HepG2 (cell line): Measurements from ENCODE around the gene TMEM141. TPM values are rescaled to one million over a fixed set of nuclear protein-coding genes. Genes with fewer than 3 reads are reported as not detected.
A peak's percentile ranks its signal among the peaks of the same experiment; 100 is the strongest.

Experiments used
- BCL6 ChIP-seq: IDR thresholded peaks from 2 replicates; pipeline ENCODE4 v1.6.1; 2016; ENCODE audit warnings: missing genetic modification reagents, missing compliant biosample characterization
- DNMT3B ChIP-seq: conservative IDR thresholded peaks from 2 replicates; pipeline ENCODE4 v1.6.1; 2016; ENCODE audit warnings: missing biosample characterization, control low read depth
- HMG20B ChIP-seq: conservative IDR thresholded peaks from 2 replicates; pipeline ENCODE4 v1.6.1; 2016; ENCODE audit warnings: missing genetic modification reagents, missing compliant biosample characterization
- ISX ChIP-seq: sonication (generic); formaldehyde crosslinking; conservative IDR thresholded peaks from 2 replicates; pipeline ENCODE4 v1.5.0; 2020; ENCODE audit warnings: missing genetic modification reagents
- JUN ChIP-seq: sonication (generic); formaldehyde crosslinking; IDR thresholded peaks from 2 replicates; pipeline ENCODE4 v1.4.0; 2020; ENCODE audit warnings: mild to moderate bottlenecking, missing genetic modification reagents
- MAF1 ChIP-seq: sonication (generic); formaldehyde crosslinking; IDR thresholded peaks from 2 replicates; pipeline ENCODE4 v1.5.0; 2020; ENCODE audit warnings: missing genetic modification reagents, borderline replicate concordance
- MED8 ChIP-seq: sonication (generic); formaldehyde crosslinking; IDR thresholded peaks from 2 replicates; pipeline ENCODE4 v1.8.1; 2023; ENCODE audit warnings: mild to moderate bottlenecking, missing genetic modification reagents; ENCODE audit not compliant: insufficient replicate concordance
- MTF2 ChIP-seq: sonication (generic); formaldehyde crosslinking; IDR thresholded peaks from 2 replicates; pipeline ENCODE4 v1.5.0; 2020; ENCODE audit warnings: missing genetic modification reagents, borderline replicate concordance
- MXI1 ChIP-seq: IDR thresholded peaks from 3 replicates; pipeline ENCODE4 v1.6.1; 2012; ENCODE audit warnings: low read depth, low read length, inconsistent platforms, borderline replicate concordance
- MZF1 ChIP-seq: sonication (generic); formaldehyde crosslinking; IDR thresholded peaks from 2 replicates; pipeline ENCODE4 v1.8.1; 2023; ENCODE audit warnings: mild to moderate bottlenecking, missing genetic modification reagents, borderline replicate concordance
- RARA ChIP-seq: IDR thresholded peaks from 2 replicates; pipeline ENCODE4 v1.6.1; 2016; ENCODE audit warnings: missing genetic modification reagents, missing compliant biosample characterization
- SAFB2 ChIP-seq: sonication (generic); formaldehyde crosslinking; IDR thresholded peaks from 2 replicates; pipeline ENCODE4 v1.5.1; 2020; ENCODE audit warnings: missing genetic modification reagents, low read depth, mild to moderate bottlenecking, borderline replicate concordance
- SIN3B ChIP-seq: fragments of 150-350 bp; IDR thresholded peaks from 2 replicates; pipeline ENCODE4 v1.6.1; 2014; ENCODE audit warnings: low read length
- TEAD2 ChIP-seq: sonication (generic); formaldehyde crosslinking; IDR thresholded peaks from 2 replicates; pipeline ENCODE4 v1.9.0; 2021; ENCODE audit warnings: missing genetic modification reagents
- TOE1 ChIP-seq: sonication (generic); formaldehyde crosslinking; IDR thresholded peaks from 2 replicates; pipeline ENCODE4 v1.4.0; 2020; ENCODE audit warnings: mild to moderate bottlenecking, missing genetic modification reagents
- XBP1 ChIP-seq: sonication (generic); formaldehyde crosslinking; IDR thresholded peaks from 2 replicates; pipeline ENCODE4 v1.5.0; 2020; ENCODE audit warnings: missing genetic modification reagents
- ZFP36 ChIP-seq: fragments of 150-350 bp; IDR thresholded peaks from 2 replicates; pipeline ENCODE4 v1.6.1; 2018; ENCODE audit warnings: borderline replicate concordance, low read length, low read depth; ENCODE audit not compliant: partially characterized antibody
- ZGPAT ChIP-seq: IDR thresholded peaks from 2 replicates; pipeline ENCODE4 v1.6.1; 2016; ENCODE audit warnings: mild to moderate bottlenecking
- ZHX1 ChIP-seq: sonication (generic); formaldehyde crosslinking; IDR thresholded peaks from 2 replicates; pipeline ENCODE4 v1.8.1; 2022; ENCODE audit warnings: low read depth, mild to moderate bottlenecking, missing genetic modification reagents
- ZNF563 ChIP-seq: sonication (generic); formaldehyde crosslinking; IDR thresholded peaks from 2 replicates; pipeline ENCODE4 v1.8.0; 2022; ENCODE audit warnings: mild to moderate bottlenecking, moderate library complexity, missing genetic modification reagents
- ZNF570 ChIP-seq: sonication (generic); formaldehyde crosslinking; IDR thresholded peaks from 2 replicates; pipeline ENCODE4 v1.4.0; 2020; ENCODE audit warnings: mild to moderate bottlenecking, missing genetic modification reagents, borderline replicate concordance
- ZNF670 ChIP-seq: sonication (generic); formaldehyde crosslinking; IDR thresholded peaks from 2 replicates; pipeline ENCODE4 v1.8.0; 2022; ENCODE audit warnings: mild to moderate bottlenecking, missing genetic modification reagents, borderline replicate concordance
- polyA plus RNA-seq, 8 experiments: library from polyadenylated mRNA; depleted of rRNA in 3 of 8; stranded (reverse) in 7 of 8; unstranded in 1 of 8; fragments of >200 nt; fragmentation: Illumina TruSeq in 4 of 8; extraction: Trizol in 4 of 8; gene quantifications; 2 replicates each; pipeline versions ENCODE4 v1.2.1 to v1.2.3, GENCODE V29; 2011 to 2016; ENCODE audit warnings: low read depth in 4 of 8, missing spikeins in 1 of 8, mixed read lengths in 1 of 8; ENCODE audit not compliant: insufficient read depth in 1 of 8
- total RNA-seq, 5 experiments: library from RNA; depleted of rRNA; stranded (reverse); fragments of >200 nt; fragmentation: Illumina TruSeq; extraction: Trizol; gene quantifications; 2 replicates each; pipeline ENCODE4 v1.2.3, GENCODE V29; 2016; ENCODE audit warnings: low read depth in 1 of 5
- TF ChIP-seq, protein P1 (sequence below): sonication (generic); formaldehyde crosslinking; IDR thresholded peaks from 2 replicates; pipeline ENCODE4 v1.4.0; 2020; ENCODE audit warnings: low read depth, mild to moderate bottlenecking, missing genetic modification reagents
- TF ChIP-seq, protein P2 (sequence below): sonication (generic); formaldehyde crosslinking; IDR thresholded peaks from 2 replicates; pipeline ENCODE4 v1.4.0; 2020; ENCODE audit warnings: missing genetic modification reagents

Gene TMEM141
- total and polyA plus RNA-seq, 2 of the 13 experiments (the other 11 are each of a cell fraction or from before 2014, with no cell fraction given) = 81.0 to 202 TPM

DNA sequence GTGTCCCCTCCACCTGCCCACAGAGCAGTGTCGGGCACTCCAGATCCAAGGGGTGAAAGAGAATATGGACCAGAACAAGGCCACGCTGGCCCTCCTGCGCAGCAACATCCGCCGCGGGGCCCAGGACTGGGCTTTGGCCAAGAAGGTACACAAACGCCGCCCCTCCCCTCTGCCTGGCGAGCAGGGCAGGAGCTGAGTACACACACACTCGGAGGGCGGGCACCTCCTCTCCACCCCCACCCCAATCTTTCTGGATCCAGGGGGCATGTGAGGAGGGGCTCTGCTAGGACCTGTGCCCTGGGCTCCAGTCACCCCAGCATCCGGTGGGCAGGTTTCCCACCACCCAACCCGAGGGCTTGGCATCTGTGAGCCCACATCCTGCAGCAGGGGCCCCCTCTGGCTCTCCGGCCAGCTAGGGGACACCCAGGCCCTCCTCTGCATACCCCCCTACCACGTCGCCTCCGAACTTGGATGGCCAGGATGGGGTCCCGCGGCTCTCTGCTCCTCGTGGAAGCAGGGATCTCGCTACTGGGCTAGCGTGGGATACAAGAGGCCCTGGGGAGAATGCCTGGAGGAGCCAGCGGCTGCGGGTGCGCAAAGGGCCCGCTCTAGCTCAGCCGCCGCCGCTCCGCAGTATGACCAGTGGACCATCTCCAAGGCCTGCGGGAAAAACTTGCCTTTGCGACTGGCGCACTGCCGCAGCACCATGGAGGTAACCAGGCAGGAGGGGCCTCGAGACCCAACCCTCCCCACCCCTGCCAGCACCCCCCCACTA, 8.1 kb downstream of the TMEM141 start (continued):
- TF ChIP-seq ZHX1 (CRISPR knock-in tag) = peak; percentile 53; the same call in 1 of the 2 replicates
- TF ChIP-seq SIN3B = no peak
- peak; percentile 39; the same call in 1 of the 3 replicates for TF ChIP-seq MXI1
- TF ChIP-seq ZNF670 (CRISPR knock-in tag) = no peak
- TF ChIP-seq, protein P1, sequence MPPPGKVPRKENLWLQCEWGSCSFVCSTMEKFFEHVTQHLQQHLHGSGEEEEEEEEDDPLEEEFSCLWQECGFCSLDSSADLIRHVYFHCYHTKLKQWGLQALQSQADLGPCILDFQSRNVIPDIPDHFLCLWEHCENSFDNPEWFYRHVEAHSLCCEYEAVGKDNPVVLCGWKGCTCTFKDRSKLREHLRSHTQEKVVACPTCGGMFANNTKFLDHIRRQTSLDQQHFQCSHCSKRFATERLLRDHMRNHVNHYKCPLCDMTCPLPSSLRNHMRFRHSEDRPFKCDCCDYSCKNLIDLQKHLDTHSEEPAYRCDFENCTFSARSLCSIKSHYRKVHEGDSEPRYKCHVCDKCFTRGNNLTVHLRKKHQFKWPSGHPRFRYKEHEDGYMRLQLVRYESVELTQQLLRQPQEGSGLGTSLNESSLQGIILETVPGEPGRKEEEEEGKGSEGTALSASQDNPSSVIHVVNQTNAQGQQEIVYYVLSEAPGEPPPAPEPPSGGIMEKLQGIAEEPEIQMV = 0 out of 2 replicates have a peak, but pooled peaks have one; percentile 17
- no peak for TF ChIP-seq ZNF570 (CRISPR knock-in tag)
- peak; percentile 76 for TF ChIP-seq ZGPAT (CRISPR knock-in tag)
- TF ChIP-seq MED8 = peak; percentile 94
- peak; percentile 31; the same call in 1 of the 2 replicates for TF ChIP-seq SAFB2 (CRISPR knock-in tag)
- TF ChIP-seq BCL6 = peak; percentile 51; the same call in 1 of the 2 replicates
- 0 out of 2 replicates have a peak, but pooled peaks have one; percentile 48 for TF ChIP-seq XBP1 (CRISPR knock-in tag)
- no peak for TF ChIP-seq MAF1
- TF ChIP-seq ISX = no peak
- TF ChIP-seq HMG20B (CRISPR knock-in tag) = no peak
- 0 out of 2 replicates have a peak, but pooled peaks have one; percentile 55 for TF ChIP-seq TOE1 (CRISPR knock-in tag)
- TF ChIP-seq TEAD2 (CRISPR knock-in tag) = no peak
- TF ChIP-seq JUN = no peak
- no peak for TF ChIP-seq MTF2 (CRISPR knock-in tag)
- TF ChIP-seq, protein P2, sequence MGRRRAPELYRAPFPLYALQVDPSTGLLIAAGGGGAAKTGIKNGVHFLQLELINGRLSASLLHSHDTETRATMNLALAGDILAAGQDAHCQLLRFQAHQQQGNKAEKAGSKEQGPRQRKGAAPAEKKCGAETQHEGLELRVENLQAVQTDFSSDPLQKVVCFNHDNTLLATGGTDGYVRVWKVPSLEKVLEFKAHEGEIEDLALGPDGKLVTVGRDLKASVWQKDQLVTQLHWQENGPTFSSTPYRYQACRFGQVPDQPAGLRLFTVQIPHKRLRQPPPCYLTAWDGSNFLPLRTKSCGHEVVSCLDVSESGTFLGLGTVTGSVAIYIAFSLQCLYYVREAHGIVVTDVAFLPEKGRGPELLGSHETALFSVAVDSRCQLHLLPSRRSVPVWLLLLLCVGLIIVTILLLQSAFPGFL (CRISPR knock-in tag) = no peak; the same call in 1 of the 2 replicates
- TF ChIP-seq ZFP36 = no peak
- TF ChIP-seq RARA (CRISPR knock-in tag) = peak; percentile 54
- no peak for TF ChIP-seq MZF1 (CRISPR knock-in tag)
- TF ChIP-seq ZNF563 (CRISPR knock-in tag) = 0 out of 2 replicates have a peak, but pooled peaks have one; percentile 31
- TF ChIP-seq DNMT3B (CRISPR knock-in tag) = no peak
